Measurements from ENCODE around the gene SOBP.

SOBP gene

DNA sequence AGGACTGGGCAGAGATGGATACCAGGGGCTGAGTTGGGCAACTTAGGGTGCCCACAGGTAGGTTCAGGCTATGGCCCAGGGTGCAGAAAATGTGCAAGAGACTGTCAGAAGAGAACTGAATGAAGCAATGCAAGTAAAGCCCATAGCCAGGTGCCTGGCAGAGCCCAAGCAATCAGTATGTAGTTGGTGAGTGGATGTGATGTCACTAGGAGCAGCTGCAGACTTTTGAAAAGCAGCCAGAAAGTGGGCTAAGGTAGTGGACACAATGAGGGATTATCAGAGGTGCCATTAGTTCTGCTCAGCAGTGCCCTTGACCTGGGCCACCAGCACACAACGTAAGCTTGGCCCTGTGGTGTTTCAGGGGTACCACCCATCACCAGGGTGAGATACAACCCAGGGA, 135.3 kb downstream of the SOBP start:
- H3K4me2 ChIP-seq (ENCODE audit: low read length): no peak overlapping the region
- no peak overlapping the region for H3K4me3 ChIP-seq (ENCODE audit: low read length)
- H3K9ac ChIP-seq (ENCODE audit: low read length): no peak overlapping the region
- H3K9me3 ChIP-seq (ENCODE audit: insufficient read depth, low read length): no peaks in the 10 kb centered on the region
- no peaks in the 10 kb centered on the region for H3K36me3 ChIP-seq (replicated peaks; ENCODE audit: low read depth, low read length)
- no peaks in the 10 kb centered on the region for H3K27me3 ChIP-seq (ENCODE audit: low read depth, low read length)
- H2AFZ ChIP-seq (ENCODE audit: low read depth, low read length): no peak overlapping the region
- TF ChIP-seq CTCF (IDR thresholded peaks at IDR 0.05; ENCODE audit: low read depth, low read length) (no peak), EZH2phosphoT487 (IDR thresholded peaks at IDR 0.05; ENCODE audit: low read depth) (no peak)
- H3K79me2 ChIP-seq (ENCODE audit: low read length): no peaks in the 10 kb centered on the region
- H3K4me1 ChIP-seq (ENCODE audit: low read length): no peaks in the 10 kb centered on the region; the same call in 1 of the 2 replicates
- no peaks in the 10 kb centered on the region for H4K20me1 ChIP-seq (ENCODE audit: insufficient read depth, low read length)
- no peak overlapping the region for H3K27ac ChIP-seq (ENCODE audit: low read length)

DNA sequence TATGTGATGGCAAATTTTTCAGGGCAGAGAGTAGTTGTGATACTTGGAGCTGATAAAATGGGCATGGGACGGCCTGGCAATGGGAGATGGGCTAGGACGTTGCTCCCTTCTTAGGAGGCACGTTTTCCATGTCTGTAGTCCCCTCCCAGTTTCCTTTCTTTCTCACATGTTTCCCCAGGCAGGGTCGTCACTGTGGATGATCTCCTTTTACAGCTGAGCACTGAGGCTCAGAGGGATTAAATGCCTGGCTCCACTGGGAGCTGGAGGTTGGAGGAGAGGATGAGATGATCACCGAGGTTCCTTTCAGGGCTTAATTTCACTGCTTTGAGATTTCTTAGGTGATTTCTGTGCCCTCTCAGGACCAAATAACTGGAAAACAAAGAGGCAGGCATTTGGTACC, 136.7 kb downstream of the SOBP start:
- H3K79me2 ChIP-seq (ENCODE audit: low read length): no peaks in the 10 kb centered on the region
- no peak overlapping the region for H2AFZ ChIP-seq (ENCODE audit: low read depth, low read length)
- no peak overlapping the region for H3K9ac ChIP-seq (ENCODE audit: low read length)

GRCh38 chr6:107627969-107628368, 138.1 kb downstream of the SOBP start:
- Histone ChIP-seq H3K79me2 (ENCODE audit: low read length) (no peaks in the 10 kb centered on the region), H3K9me3 (ENCODE audit: insufficient read depth, low read length) (no peaks in the 10 kb centered on the region), H3K4me3 (ENCODE audit: low read length) (no peak overlapping the region), H3K27me3 (ENCODE audit: low read depth, low read length) (no peaks in the 10 kb centered on the region), H3K36me3 (replicated peaks; ENCODE audit: low read depth, low read length) (no peaks in the 10 kb centered on the region), H3K27ac (ENCODE audit: low read length) (no peak overlapping the region), H3K4me1 (ENCODE audit: low read length) (no peaks in the 10 kb centered on the region; the same call in 1 of the 2 replicates), H4K20me1 (ENCODE audit: insufficient read depth, low read length) (no peaks in the 10 kb centered on the region), H3K4me2 (ENCODE audit: low read length) (no peak overlapping the region), H3K9ac (ENCODE audit: low read length) (no peak overlapping the region), H2AFZ (ENCODE audit: low read depth, low read length) (no peak overlapping the region)
- TF ChIP-seq CTCF (IDR thresholded peaks at IDR 0.05; ENCODE audit: low read depth, low read length): no peak
- TF ChIP-seq EZH2phosphoT487 (IDR thresholded peaks at IDR 0.05; ENCODE audit: low read depth): no peak

More for the DNA sequence above, 136.7 kb downstream of the SOBP start:
- Histone ChIP-seq H3K4me2 (ENCODE audit: low read length) (no peak overlapping the region), H3K27ac (ENCODE audit: low read length) (no peak overlapping the region), H3K4me1 (ENCODE audit: low read length) (no peaks in the 10 kb centered on the region; the same call in 1 of the 2 replicates), H3K27me3 (ENCODE audit: low read depth, low read length) (no peaks in the 10 kb centered on the region), H3K4me3 (ENCODE audit: low read length) (no peak overlapping the region), H3K36me3 (replicated peaks; ENCODE audit: low read depth, low read length) (no peaks in the 10 kb centered on the region), H3K9me3 (ENCODE audit: insufficient read depth, low read length) (no peaks in the 10 kb centered on the region), H4K20me1 (ENCODE audit: insufficient read depth, low read length) (no peaks in the 10 kb centered on the region)
- no peak for TF ChIP-seq EZH2phosphoT487 (IDR thresholded peaks at IDR 0.05; ENCODE audit: low read depth)
- no peak for TF ChIP-seq CTCF (IDR thresholded peaks at IDR 0.05; ENCODE audit: low read depth, low read length)

- Histone ChIP-seq H2AFZ (ENCODE audit: low read depth, low read length) (no peak overlapping the region), H3K9me3 (ENCODE audit: insufficient read depth, low read length) (no peaks in the 10 kb centered on the region), H4K20me1 (ENCODE audit: insufficient read depth, low read length) (no peaks in the 10 kb centered on the region), H3K79me2 (ENCODE audit: low read length) (no peaks in the 10 kb centered on the region), H3K4me1 (ENCODE audit: low read length) (no peaks in the 10 kb centered on the region; the same call in 1 of the 2 replicates), H3K9ac (ENCODE audit: low read length) (no peak overlapping the region), H3K27me3 (ENCODE audit: low read depth, low read length) (no peaks in the 10 kb centered on the region), H3K27ac (ENCODE audit: low read length) (no peak overlapping the region), H3K36me3 (replicated peaks; ENCODE audit: low read depth, low read length) (no peaks in the 10 kb centered on the region), H3K4me3 (ENCODE audit: low read length) (no peak overlapping the region), H3K4me2 (ENCODE audit: low read length) (no peak overlapping the region)
- TF ChIP-seq CTCF (IDR thresholded peaks at IDR 0.05; ENCODE audit: low read depth, low read length) (no peak), EZH2phosphoT487 (IDR thresholded peaks at IDR 0.05; ENCODE audit: low read depth) (no peak)
Measured at GRCh38 chr6:107628878-107629277, 139.0 kb downstream of the SOBP start.
